K562 (cell line): ENCODE results near the gene SESN2. TPM values are rescaled to one million over a fixed set of nuclear protein-coding genes. Genes with fewer than 3 reads are reported as not detected.

Experiments
- ADNP ChIP-seq: fragments of 200-800 bp; sonication (Bioruptor generic); IDR thresholded peaks from 2 replicates; pipeline ENCODE4 v1.6.1; 2016; ENCODE audit warnings: missing genetic modification characterization, missing compliant biosample characterization
- BCOR ChIP-seq: fragments of 450-650 bp; IDR thresholded peaks from 2 replicates; pipeline ENCODE4 v1.6.1; 2016
- CC2D1A ChIP-seq: fragments of 450-650 bp; IDR thresholded peaks from 2 replicates; pipeline ENCODE4 v1.6.1; 2017; ENCODE audit warnings: mild to moderate bottlenecking
- CEBPG ChIP-seq, 3 experiments: fragments of 200-800 bp in 1 of 3; sonication (Bioruptor generic) in 1 of 3; sonication (generic) in 1 of 3; formaldehyde crosslinking in 1 of 3; IDR thresholded peaks in 2 of 3; conservative IDR thresholded peaks in 1 of 3; 2 replicates each; pipeline versions ENCODE4 v1.6.1 to v1.8.0; 2016 to 2022; ENCODE audit warnings: missing compliant biosample characterization in 2 of 3, missing genetic modification characterization in 2 of 3, mild to moderate bottlenecking in 1 of 3, missing genetic modification reagents in 1 of 3
- GABPA ChIP-seq: fragments of 200-800 bp; sonication (Bioruptor generic); conservative IDR thresholded peaks from 2 replicates; pipeline ENCODE4 v1.6.1; 2016; ENCODE audit warnings: low read depth, missing genetic modification characterization, missing compliant biosample characterization
- PBX2 ChIP-seq, 2 experiments: IDR thresholded peaks in 1 of 2; conservative IDR thresholded peaks in 1 of 2; 2 replicates each; pipeline ENCODE4 v1.6.1; 2016; ENCODE audit warnings: low read depth in 2 of 2, mild to moderate bottlenecking in 1 of 2, missing compliant biosample characterization in 1 of 2, missing genetic modification characterization in 1 of 2, moderate library complexity in 1 of 2
- POLR2AphosphoS2 ChIP-seq: IDR thresholded peaks from 2 replicates; pipeline ENCODE4 v1.6.1; 2012; ENCODE audit warnings: low read length, improper control_type of control experiment
- POLR3A ChIP-seq: IDR thresholded peaks from 2 replicates; pipeline ENCODE4 v1.6.1; 2011; ENCODE audit warnings: borderline replicate concordance, mild to moderate bottlenecking, moderate library complexity; ENCODE audit not compliant: insufficient read length, insufficient read depth; ENCODE audit errors: extremely low read depth
- SMAD4 ChIP-seq: fragments of 250-450 bp; sonication (Bioruptor Pico); conservative IDR thresholded peaks from 2 replicates; pipeline ENCODE4 v1.8.0; 2021; ENCODE audit warnings: inconsistent platforms, mild to moderate bottlenecking, moderate library complexity
- SMARCA4 ChIP-seq: fragments of 450-650 bp; IDR thresholded peaks from 2 replicates; pipeline ENCODE4 v1.6.1; 2016
- SOX6 ChIP-seq: fragments of 450-650 bp; IDR thresholded peaks from 2 replicates; pipeline ENCODE4 v1.6.1; 2014; ENCODE audit warnings: mild to moderate bottlenecking
- STAT5A ChIP-seq: IDR thresholded peaks from 2 replicates; pipeline ENCODE4 v1.6.1; 2012; ENCODE audit warnings: low read length, inconsistent platforms, borderline replicate concordance
- TAF9B ChIP-seq: fragments of 450-650 bp; IDR thresholded peaks from 2 replicates; pipeline ENCODE4 v1.6.1; 2018; ENCODE audit warnings: mild to moderate bottlenecking; ENCODE audit not compliant: partially characterized antibody
- TBP ChIP-seq: optimal IDR thresholded peaks from 2 replicates; pipeline ENCODE3; 2011; ENCODE audit warnings: low read depth, low read length, improper control_type of control experiment
- ZBTB5 ChIP-seq: fragments of 450-650 bp; IDR thresholded peaks from 2 replicates; pipeline ENCODE4 v1.6.1; 2017; ENCODE audit warnings: antibody characterized with exemption
- ZEB2 ChIP-seq: fragments of 450-650 bp; IDR thresholded peaks from 2 replicates; pipeline ENCODE4 v1.6.1; 2016
- ZNF23 ChIP-seq: fragments of 250-450 bp; sonication (Bioruptor Pico); IDR thresholded peaks from 2 replicates; pipeline ENCODE4 v1.4.0; 2020; ENCODE audit warnings: mild to moderate bottlenecking
- ZNF644 ChIP-seq: fragments of 200-800 bp; sonication (Bioruptor generic); IDR thresholded peaks from 2 replicates; pipeline ENCODE4 v1.6.1; 2016; ENCODE audit warnings: low read depth, missing genetic modification characterization, missing compliant biosample characterization
- polyA plus RNA-seq, 8 experiments: library from polyadenylated mRNA; depleted of rRNA in 4 of 8; stranded (reverse) in 5 of 8; unstranded in 3 of 8; fragments of >200 nt; fragmentation: Nextera tagmentation in 2 of 8; fragmentation: Illumina TruSeq in 1 of 8; extraction: Ambion mirVana in 2 of 8; extraction: Trizol in 1 of 8; gene quantifications; 2 replicates each; pipeline versions ENCODE4 v1.2.1 to v1.2.3, GENCODE V29; 2011 to 2014; ENCODE audit warnings: inconsistent platforms in 1 of 8, missing spikeins in 1 of 8
- total RNA-seq, 7 experiments: library from RNA; depleted of rRNA in 6 of 7; stranded (reverse); fragments of >200 nt in 6 of 7; fragmentation: Illumina TruSeq in 2 of 7; extraction: Trizol in 2 of 7; gene quantifications; 2 replicates each; pipeline versions ENCODE4 v1.2.1 to v1.2.3, GENCODE V29; 2011 to 2021; ENCODE audit warnings: low replicate concordance in 1 of 7
- TF ChIP-seq, protein P1 (sequence below): sonication (generic); IDR thresholded peaks from 2 replicates; pipeline ENCODE4 v1.6.1; 2016
- TF ChIP-seq, protein P2 (sequence below), 2 experiments: fragments of 200-800 bp in 1 of 2; sonication (Bioruptor generic) in 1 of 2; sonication (generic) in 1 of 2; formaldehyde crosslinking in 1 of 2; IDR thresholded peaks in 1 of 2; conservative IDR thresholded peaks in 1 of 2; 2 replicates each; pipeline versions ENCODE4 v1.5.0 to v1.6.1; 2016 to 2020; ENCODE audit warnings: missing compliant biosample characterization in 1 of 2, missing genetic modification characterization in 1 of 2, missing genetic modification reagents in 1 of 2

The SESN2 gene
- total and polyA plus RNA-seq, 9 of the 15 experiments (the other 6 are each of a cell fraction or from before 2014, with no cell fraction given), result 3.7 to 71.3 (median 16.8) TPM

GRCh38 chr1:28301368-28302174 is 42.3 kb downstream of the SESN2 start (continued):
- TF ChIP-seq ZBTB5, result no peak
- no peak for TF ChIP-seq POLR2AphosphoS2
- TF ChIP-seq ZNF644 (tag), result no peak
- no peak for TF ChIP-seq SMAD4 (CRISPR knock-in tag)
- TF ChIP-seq CEBPG (CRISPR knock-in tag; IDR thresholded peaks at IDR 0.05), result no peak
- peak; percentile 76 to 93 for TF ChIP-seq CEBPG (tag; conservative IDR thresholded peaks at IDR 0.05 in 1 of 2, IDR thresholded peaks at IDR 0.05 in 1 of 2)
- TF ChIP-seq TBP, result peak; percentile 46
- 0 out of 2 replicates have a peak, but pooled peaks have one; percentile 15 for TF ChIP-seq SMARCA4
- no peak for TF ChIP-seq PBX2 (CRISPR knock-in tag; IDR thresholded peaks at IDR 0.05; ENCODE audit: low read depth)
- 0 out of 2 replicates have a peak, but pooled peaks have one; percentile 12 for TF ChIP-seq PBX2 (tag; conservative IDR thresholded peaks at IDR 0.05; ENCODE audit: low read depth)
- no peak; the same call in 1 of the 2 replicates for TF ChIP-seq STAT5A
- TF ChIP-seq CC2D1A, result peak; percentile 19; the same call in 1 of the 2 replicates
- TF ChIP-seq ZNF23 (CRISPR knock-in tag), result no peak
- TF ChIP-seq, protein P1, sequence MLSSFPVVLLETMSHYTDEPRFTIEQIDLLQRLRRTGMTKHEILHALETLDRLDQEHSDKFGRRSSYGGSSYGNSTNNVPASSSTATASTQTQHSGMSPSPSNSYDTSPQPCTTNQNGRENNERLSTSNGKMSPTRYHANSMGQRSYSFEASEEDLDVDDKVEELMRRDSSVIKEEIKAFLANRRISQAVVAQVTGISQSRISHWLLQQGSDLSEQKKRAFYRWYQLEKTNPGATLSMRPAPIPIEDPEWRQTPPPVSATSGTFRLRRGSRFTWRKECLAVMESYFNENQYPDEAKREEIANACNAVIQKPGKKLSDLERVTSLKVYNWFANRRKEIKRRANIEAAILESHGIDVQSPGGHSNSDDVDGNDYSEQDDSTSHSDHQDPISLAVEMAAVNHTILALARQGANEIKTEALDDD, result 0 out of 2 replicates have a peak, but pooled peaks have one; percentile 30
- peak; percentile 71 for TF ChIP-seq ADNP (tag)
- TF ChIP-seq, protein P2, sequence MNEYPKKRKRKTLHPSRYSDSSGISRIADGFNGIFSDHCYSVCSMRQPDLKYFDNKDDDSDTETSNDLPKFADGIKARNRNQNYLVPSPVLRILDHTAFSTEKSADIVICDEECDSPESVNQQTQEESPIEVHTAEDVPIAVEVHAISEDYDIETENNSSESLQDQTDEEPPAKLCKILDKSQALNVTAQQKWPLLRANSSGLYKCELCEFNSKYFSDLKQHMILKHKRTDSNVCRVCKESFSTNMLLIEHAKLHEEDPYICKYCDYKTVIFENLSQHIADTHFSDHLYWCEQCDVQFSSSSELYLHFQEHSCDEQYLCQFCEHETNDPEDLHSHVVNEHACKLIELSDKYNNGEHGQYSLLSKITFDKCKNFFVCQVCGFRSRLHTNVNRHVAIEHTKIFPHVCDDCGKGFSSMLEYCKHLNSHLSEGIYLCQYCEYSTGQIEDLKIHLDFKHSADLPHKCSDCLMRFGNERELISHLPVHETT (CRISPR knock-in tag; conservative IDR thresholded peaks at IDR 0.05 in 1 of 2, IDR thresholded peaks at IDR 0.05 in 1 of 2), result no peak
- no peak for TF ChIP-seq ZEB2
- TF ChIP-seq POLR3A, result peak; percentile 48
- peak; percentile 48 for TF ChIP-seq BCOR
- TF ChIP-seq GABPA, result 0 out of 2 replicates have a peak, but pooled peaks have one; percentile 31
- no peak for TF ChIP-seq TAF9B
- peak; percentile 66; the same call in 1 of the 2 replicates for TF ChIP-seq SOX6
